SK-N-MC (cell line): ENCODE data around the gene TECR.
"Not testable (repeated sequence)": the region's sequence is repeated elsewhere in the genome, so short reads cannot be mapped to it uniquely, and the experiment has no call there.

ENCODE experiments used
- DNase-seq: peaks from one replicate; pipeline ENCODE4 v3.0.0-alpha.2; 2011; ENCODE audit warnings: low read depth, low spot score
- H3K27ac ChIP-seq: fragments of 200-600 bp; sonication (generic); 2 replicates; pipeline ENCODE4 v1.5.1; 2016; ENCODE audit warnings: mixed run types
- H3K36me3 ChIP-seq: fragments of 200-600 bp; sonication (generic); 2 replicates; pipeline ENCODE4 v1.6.1; 2017; ENCODE audit warnings: antibody characterized with exemption, low read length, mixed read lengths; ENCODE audit not compliant: insufficient read depth
- H3K4me3 ChIP-seq: fragments of 200-600 bp; sonication (generic); 2 replicates; pipeline ENCODE4 v1.5.1; 2016
- H3K9ac ChIP-seq: fragments of 200-600 bp; sonication (generic); 2 replicates; pipeline ENCODE4 v1.8.0; 2017; ENCODE audit warnings: mixed run types, mixed read lengths; ENCODE audit not compliant: insufficient read length
- H3K9me3 ChIP-seq: fragments of 200-600 bp; sonication (generic); 2 replicates; pipeline ENCODE4 v1.6.1; 2017; ENCODE audit warnings: low read depth, mild to moderate bottlenecking, antibody characterized with exemption, low read length, moderate library complexity, mixed read lengths
- EZH2 ChIP-seq: fragments of 200-600 bp; sonication (generic); IDR thresholded peaks from one replicate; pipeline ENCODE4 v1.6.1; 2017; ENCODE audit warnings: antibody characterized with exemption
- FOXP2 ChIP-seq: optimal IDR thresholded peaks from 2 replicates; pipeline ENCODE3; 2011; ENCODE audit warnings: mild to moderate bottlenecking, moderate library complexity; ENCODE audit not compliant: insufficient read depth; ENCODE audit errors: extremely low read length, control extremely low read depth
- POLR2AphosphoS5 ChIP-seq: IDR thresholded peaks from 2 replicates; pipeline ENCODE4 v1.6.1; 2012; ENCODE audit warnings: mild to moderate bottlenecking, low read depth, low read length, borderline replicate concordance

Gene TECR

DNA sequence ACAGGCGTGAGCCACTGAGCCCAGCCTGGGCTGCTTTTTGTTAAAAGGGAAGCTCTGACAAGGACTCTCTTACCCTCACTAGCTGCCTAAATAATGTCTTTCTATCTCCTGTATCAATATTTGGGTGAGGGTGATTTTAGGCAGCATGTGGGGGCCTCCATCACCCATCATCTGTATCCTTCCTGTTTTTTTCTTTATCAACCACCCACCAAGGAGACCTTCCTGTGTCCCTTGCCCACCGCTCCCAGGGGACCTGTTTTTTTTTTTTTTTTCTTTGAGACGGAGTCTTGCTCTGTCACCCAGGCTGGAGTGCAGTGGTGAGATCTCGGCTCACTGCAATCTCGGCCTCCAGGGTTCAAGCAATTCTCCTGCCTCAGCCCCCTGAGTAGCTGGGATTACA is 47.9 kb downstream of the TECR start:
- TF ChIP-seq EZH2 (no peak), FOXP2 (no peak), POLR2AphosphoS5 (no peak)
- H3K27ac ChIP-seq = no peak overlapping the region

DNA sequence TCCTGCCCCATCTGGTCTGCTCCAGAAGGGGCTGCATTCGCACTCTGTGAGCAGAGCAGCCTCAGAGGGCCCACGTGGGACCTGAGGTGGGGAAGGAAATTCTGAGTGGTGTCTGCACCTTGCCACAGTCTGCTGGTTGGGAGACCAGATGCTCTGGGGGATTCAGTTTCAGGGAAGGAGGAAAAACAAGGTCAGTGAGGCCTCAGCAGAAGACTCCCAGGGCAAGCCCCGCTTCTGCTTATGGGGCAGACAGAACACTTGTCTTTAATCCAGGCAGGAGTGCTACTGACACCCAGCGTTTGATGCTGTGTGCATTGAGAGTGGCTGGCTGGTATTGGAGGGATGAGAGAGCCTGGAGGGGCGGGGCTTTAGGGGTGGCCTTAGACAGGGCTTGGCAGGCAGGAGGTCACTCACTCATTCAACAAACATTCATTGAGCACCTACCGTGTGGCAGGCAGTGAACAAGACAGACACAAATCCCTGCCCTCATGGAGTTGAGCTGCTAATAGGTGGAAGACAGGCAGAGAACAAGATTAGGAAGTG is 48.6 kb downstream of the TECR start:
- Histone ChIP-seq H3K36me3 (no peaks in the 10 kb centered on the region), H3K9me3 (no peaks in the 10 kb centered on the region), H3K4me3 (no peak overlapping the region), H3K27ac (no peak overlapping the region), H3K9ac (no peak overlapping the region)
- DNase-seq = no peak
- no peak for TF ChIP-seq POLR2AphosphoS5
- no peak for TF ChIP-seq EZH2
- no peak for TF ChIP-seq FOXP2

More for the DNA sequence above, 47.9 kb downstream of the TECR start:
- Histone ChIP-seq H3K36me3 (no peaks in the 10 kb centered on the region), H3K9me3 (no peaks in the 10 kb centered on the region), H3K9ac (no peak overlapping the region), H3K4me3 (no peak overlapping the region)
- no peak for DNase-seq

- no peak overlapping the region for H3K4me3 ChIP-seq
- no peak overlapping the region for H3K9ac ChIP-seq
- H3K9me3 ChIP-seq = no peaks in the 10 kb centered on the region
- no peaks in the 10 kb centered on the region for H3K36me3 ChIP-seq
- H3K27ac ChIP-seq = no peak overlapping the region
- TF ChIP-seq FOXP2 (no peak), POLR2AphosphoS5 (no peak), EZH2 (no peak)
- DNase-seq = no peak
These were observed 51.3 kb downstream of the TECR start for GRCh38 chr19:14580623-14581237.

- no peak for DNase-seq
- Histone ChIP-seq H3K9me3 (no peaks in the 10 kb centered on the region), H3K4me3 (no peak within 1 kb of the TSS), H3K9ac (no peak within 1 kb of the TSS), H3K36me3 (no peaks in the 10 kb centered on the region), H3K27ac (no peak within 1 kb of the TSS)
- TF ChIP-seq POLR2AphosphoS5 (no peak), FOXP2 (no peak), EZH2 (no peak)
These were observed 53.5 kb downstream of the TECR start, which contains the start of gene CLEC17A for GRCh38 chr19:14582894-14583340. Gene CLEC17A, plus strand, starts transcription at chr19:14583084. Its CDS starts 77 bp downstream, at chr19:14583161.

DNA sequence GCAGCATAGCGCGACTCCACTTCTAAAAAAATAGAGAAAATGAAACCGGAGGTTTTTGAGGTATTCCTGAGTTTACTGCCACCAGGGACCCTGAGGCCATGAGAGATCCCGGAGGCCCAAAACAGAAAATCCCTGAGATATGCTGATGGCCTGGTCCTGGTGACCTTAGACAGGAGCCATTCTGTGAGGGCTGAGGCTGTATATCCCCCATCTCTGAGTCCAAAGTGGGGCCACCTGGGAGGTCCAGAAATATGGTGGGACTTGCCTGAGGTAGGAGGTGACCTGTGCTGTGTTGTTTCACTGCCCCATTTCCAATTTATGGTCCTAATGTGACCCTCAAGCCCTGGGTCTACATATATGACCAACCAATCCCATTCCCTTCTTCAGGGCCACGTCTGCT is 55.0 kb downstream of the TECR start:
- not testable (repeated sequence) for H3K9ac ChIP-seq, H3K9me3 ChIP-seq, H3K4me3 ChIP-seq, H3K27ac ChIP-seq, H3K36me3 ChIP-seq, DNase-seq

DNA sequence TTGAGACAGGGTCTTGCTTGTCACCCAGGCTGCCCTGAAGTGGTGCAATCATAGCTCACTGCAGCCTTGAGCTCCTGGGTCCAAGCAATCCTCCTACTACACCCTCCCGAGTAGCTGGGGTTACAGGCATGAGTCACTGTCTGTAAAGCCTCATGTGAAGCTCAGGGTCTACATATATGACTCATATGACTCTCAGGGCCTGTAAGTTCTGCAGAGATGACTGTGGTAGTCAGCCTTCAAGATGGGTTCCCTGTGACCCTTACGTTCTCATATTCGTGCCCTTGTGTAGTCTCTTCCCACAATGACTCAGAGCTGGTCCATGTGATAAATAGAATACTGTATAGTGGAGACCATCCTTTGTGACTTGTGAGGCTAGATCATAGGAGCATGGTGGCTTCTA is 55.8 kb downstream of the TECR start:
- not testable (repeated sequence) for H3K9me3 ChIP-seq, H3K27ac ChIP-seq, DNase-seq, H3K36me3 ChIP-seq, H3K9ac ChIP-seq, H3K4me3 ChIP-seq

DNA sequence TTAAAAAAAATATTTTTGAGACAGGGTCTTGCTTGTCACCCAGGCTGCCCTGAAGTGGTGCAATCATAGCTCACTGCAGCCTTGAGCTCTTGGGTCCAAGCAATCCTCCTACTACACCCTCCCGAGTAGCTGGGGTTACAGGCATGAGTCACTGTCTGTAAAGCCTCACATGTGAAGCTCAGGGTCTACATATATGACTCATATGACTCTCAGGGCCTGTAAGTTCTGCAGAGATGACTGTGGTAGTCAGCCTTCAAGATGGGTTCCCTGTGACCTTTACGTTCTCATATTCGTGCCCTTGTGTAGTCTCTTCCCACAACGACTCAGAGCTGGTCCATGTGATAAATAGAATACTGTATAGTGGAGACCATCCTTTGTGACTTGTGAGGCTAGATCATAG is 60.0 kb downstream of the TECR start:
- not testable (repeated sequence) for H3K9ac ChIP-seq, H3K36me3 ChIP-seq, H3K27ac ChIP-seq, H3K4me3 ChIP-seq, DNase-seq, H3K9me3 ChIP-seq

- TF ChIP-seq FOXP2 (no peak), POLR2AphosphoS5 (no peak), EZH2 (no peak)
- H3K27ac ChIP-seq = no peak overlapping the region
- H3K36me3 ChIP-seq = no peaks in the 10 kb centered on the region
- DNase-seq = no peak
- H3K9me3 ChIP-seq = no peaks in the 10 kb centered on the region
- H3K9ac ChIP-seq = no peak overlapping the region
- no peak overlapping the region for H3K4me3 ChIP-seq
These were observed 66.2 kb downstream of the TECR start for GRCh38 chr19:14595558-14595957.

DNA sequence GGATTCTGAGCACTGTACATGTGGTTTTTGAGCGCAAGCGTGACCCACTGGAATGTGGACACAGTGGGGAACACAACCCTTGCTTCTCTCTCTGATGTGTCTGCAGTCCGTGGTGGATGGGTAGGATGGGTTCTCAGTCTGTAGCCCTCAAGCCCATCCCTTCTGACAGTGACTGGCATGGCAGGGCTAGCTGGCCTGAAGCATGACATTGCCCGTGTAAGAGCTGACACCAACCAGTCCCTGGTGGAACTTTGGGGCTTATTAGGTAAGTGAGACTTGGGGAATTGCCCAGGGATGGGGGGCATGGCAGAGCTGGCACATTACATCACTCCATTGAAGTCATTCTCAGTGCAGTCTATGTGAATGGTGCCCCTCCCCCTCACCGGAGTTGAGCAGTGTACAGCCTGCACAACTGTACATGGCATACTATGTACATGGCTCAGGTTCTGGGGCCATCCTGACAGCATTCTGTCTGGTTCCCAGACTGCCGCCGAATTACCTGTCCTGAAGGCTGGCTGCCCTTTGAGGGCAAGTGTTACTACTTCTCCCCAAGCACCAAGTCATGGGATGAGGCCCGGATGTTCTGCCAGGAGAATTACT is 70.3 kb downstream of the TECR start:
- no peak overlapping the region for H3K9ac ChIP-seq
- no peak overlapping the region for H3K4me3 ChIP-seq
- H3K27ac ChIP-seq = no peak overlapping the region
- DNase-seq = no peak
- no peaks in the 10 kb centered on the region for H3K9me3 ChIP-seq
- TF ChIP-seq EZH2 (no peak), FOXP2 (no peak), POLR2AphosphoS5 (no peak)
- H3K36me3 ChIP-seq = no peaks in the 10 kb centered on the region
